HEK293T (cell line): Measurements from ENCODE around the gene ALX1.

Experiments
- BHLHE40 ChIP-seq: fragments of 450-650 bp; IDR thresholded peaks from 2 replicates; pipeline ENCODE4 v1.6.1; 2016; ENCODE audit warnings: mild to moderate bottlenecking, moderate library complexity, borderline replicate concordance
- FOXA1 ChIP-seq: fragments of 450-650 bp; IDR thresholded peaks from 2 replicates; pipeline ENCODE4 v1.6.1; 2016; ENCODE audit warnings: mild to moderate bottlenecking
- FOXM1 ChIP-seq: fragments of 450-650 bp; IDR thresholded peaks from 2 replicates; pipeline ENCODE4 v1.6.1; 2017; ENCODE audit warnings: mild to moderate bottlenecking, borderline replicate concordance
- L3MBTL2 ChIP-seq: fragments of 450-650 bp; conservative IDR thresholded peaks from 2 replicates; pipeline ENCODE4 v1.6.1; 2016; ENCODE audit warnings: mild to moderate bottlenecking
- SUZ12 ChIP-seq: fragments of 450-650 bp; IDR thresholded peaks from 2 replicates; pipeline ENCODE4 v1.6.1; 2016; ENCODE audit warnings: mild to moderate bottlenecking
- ZNF384 ChIP-seq: fragments of 450-650 bp; IDR thresholded peaks from 2 replicates; pipeline ENCODE4 v1.6.1; 2016
- TF ChIP-seq, protein P1 (sequence below): fragments of 450-650 bp; IDR thresholded peaks from 2 replicates; pipeline ENCODE4 v1.6.1; 2016

DNA sequence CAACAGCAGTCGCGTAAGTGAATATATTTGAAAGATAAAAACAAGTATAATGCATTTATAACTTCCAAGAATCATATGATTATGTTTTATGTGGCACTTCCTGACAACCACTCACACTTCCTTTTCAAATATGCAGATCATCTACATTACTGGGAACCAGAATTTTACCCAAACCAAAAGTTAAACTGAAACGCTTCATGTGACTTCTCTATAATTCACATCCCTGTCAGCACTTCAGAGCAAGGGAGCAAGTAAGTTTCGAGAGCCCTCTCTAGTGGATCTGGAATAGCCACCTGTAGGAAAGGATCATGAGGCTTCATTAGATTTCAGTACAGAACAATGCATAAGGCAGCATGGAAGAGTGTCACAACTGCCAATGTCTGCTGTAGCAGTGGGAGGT lies 13.7 kb upstream of the ALX1 start:
- TF ChIP-seq FOXA1 (no peak), FOXM1 (no peak), SUZ12 (no peak), BHLHE40 (no peak), ZNF384 (no peak), L3MBTL2 (no peak)
- TF ChIP-seq, protein P1, sequence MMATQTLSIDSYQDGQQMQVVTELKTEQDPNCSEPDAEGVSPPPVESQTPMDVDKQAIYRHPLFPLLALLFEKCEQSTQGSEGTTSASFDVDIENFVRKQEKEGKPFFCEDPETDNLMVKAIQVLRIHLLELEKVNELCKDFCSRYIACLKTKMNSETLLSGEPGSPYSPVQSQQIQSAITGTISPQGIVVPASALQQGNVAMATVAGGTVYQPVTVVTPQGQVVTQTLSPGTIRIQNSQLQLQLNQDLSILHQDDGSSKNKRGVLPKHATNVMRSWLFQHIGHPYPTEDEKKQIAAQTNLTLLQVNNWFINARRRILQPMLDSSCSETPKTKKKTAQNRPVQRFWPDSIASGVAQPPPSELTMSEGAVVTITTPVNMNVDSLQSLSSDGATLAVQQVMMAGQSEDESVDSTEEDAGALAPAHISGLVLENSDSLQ = no peak
